Measurements from ENCODE around the gene PNLIPRP2. TPM values are rescaled to one million over a fixed set of nuclear protein-coding genes. Genes with fewer than 3 reads are reported as not detected.

The PNLIPRP2 gene
- total and polyA plus RNA-seq, 2 experiments from 2014 or later, result 16.7 to 21.1 TPM

- 89% methylated on average over 3 of the region's 3 CpGs for WGBS (ENCODE audit: low lambda C conversion rate, missing lambda C conversion rate)
- no peaks in the 10 kb centered on the region for H3K9me3 ChIP-seq (ENCODE audit: low read depth)
- H2AFZ ChIP-seq, result no peak overlapping the region
- H3K4me2 ChIP-seq, result no peak overlapping the region
- H3K4me3 ChIP-seq, result no peak overlapping the region
- no peaks in the 10 kb centered on the region for H4K20me1 ChIP-seq (ENCODE audit: insufficient read depth, poor library complexity, severe bottlenecking)
- H3K9me2 ChIP-seq (replicated peaks; ENCODE audit: insufficient read depth), result no peaks in the 10 kb centered on the region
- H3K27me3 ChIP-seq, result no peaks in the 10 kb centered on the region
- H3K27ac ChIP-seq, result no peak overlapping the region
- H3K79me2 ChIP-seq, result no peaks in the 10 kb centered on the region
- TF ChIP-seq CTCF (IDR thresholded peaks at IDR 0.05; ENCODE audit: poor library complexity), result no peak
- TF ChIP-seq EZH2phosphoT487 (IDR thresholded peaks at IDR 0.05; ENCODE audit: low read depth, severe bottlenecking, unreplicated experiment), result no peak
- no peak for TF ChIP-seq EZH2 (IDR thresholded peaks at IDR 0.05; ENCODE audit: borderline replicate concordance)
- no peaks in the 10 kb centered on the region for H3K4me1 ChIP-seq (ENCODE audit: insufficient read depth)
- DNase-seq (ENCODE audit: low spot score), result no peak
- no peaks in the 10 kb centered on the region for H3K36me3 ChIP-seq (replicated peaks; ENCODE audit: insufficient read depth, low read depth)
Measured at GRCh38 chr10:116667484-116667883, 46.7 kb downstream of the PNLIPRP2 start.

- Histone ChIP-seq H3K79me2 (no peaks in the 10 kb centered on the region), H3K4me3 (no peak overlapping the region), H3K4me1 (ENCODE audit: insufficient read depth) (no peaks in the 10 kb centered on the region), H3K36me3 (replicated peaks; ENCODE audit: insufficient read depth, low read depth) (no peaks in the 10 kb centered on the region), H3K9me2 (replicated peaks; ENCODE audit: insufficient read depth) (no peaks in the 10 kb centered on the region), H3K27me3 (no peaks in the 10 kb centered on the region), H2AFZ (no peak overlapping the region), H4K20me1 (ENCODE audit: insufficient read depth, poor library complexity, severe bottlenecking) (no peaks in the 10 kb centered on the region), H3K9me3 (ENCODE audit: low read depth) (no peaks in the 10 kb centered on the region), H3K4me2 (no peak overlapping the region), H3K27ac (no peak overlapping the region)
- WGBS (ENCODE audit: low lambda C conversion rate, missing lambda C conversion rate), result 97% methylated on average over 9 of the region's 9 CpGs
- no peak for DNase-seq (ENCODE audit: low spot score)
- TF ChIP-seq CTCF (IDR thresholded peaks at IDR 0.05; ENCODE audit: poor library complexity), result no peak
- no peak for TF ChIP-seq EZH2 (IDR thresholded peaks at IDR 0.05; ENCODE audit: borderline replicate concordance)
- no peak for TF ChIP-seq EZH2phosphoT487 (IDR thresholded peaks at IDR 0.05; ENCODE audit: low read depth, severe bottlenecking, unreplicated experiment)
Measured at GRCh38 chr10:116668018-116668417, 47.3 kb downstream of the PNLIPRP2 start.

DNA sequence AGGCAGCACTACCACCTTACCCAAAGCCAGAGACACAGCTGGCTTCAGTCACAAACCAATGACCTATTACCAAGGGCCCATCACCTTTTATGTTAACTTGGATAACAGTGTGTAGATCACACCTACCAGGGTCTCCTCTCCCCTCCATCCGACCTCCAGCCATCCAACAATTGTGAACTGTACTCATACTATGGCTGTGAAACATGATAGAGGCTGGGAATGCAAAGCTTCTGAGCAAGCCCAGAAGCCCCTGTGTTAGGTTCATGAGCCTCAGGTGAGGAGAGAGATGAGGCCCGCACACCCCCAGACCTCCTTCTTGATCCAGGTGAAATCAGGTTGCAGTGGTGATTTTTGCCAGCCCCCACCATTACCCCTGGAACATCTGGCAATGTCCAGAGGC lies 47.7 kb downstream of the PNLIPRP2 start:
- Histone ChIP-seq H3K4me2 (no peak overlapping the region), H3K4me3 (no peak overlapping the region), H3K9me2 (replicated peaks; ENCODE audit: insufficient read depth) (no peaks in the 10 kb centered on the region), H3K27ac (no peak overlapping the region), H3K9me3 (ENCODE audit: low read depth) (no peaks in the 10 kb centered on the region), H4K20me1 (ENCODE audit: insufficient read depth, poor library complexity, severe bottlenecking) (no peaks in the 10 kb centered on the region), H3K4me1 (ENCODE audit: insufficient read depth) (no peaks in the 10 kb centered on the region), H3K79me2 (no peaks in the 10 kb centered on the region), H3K27me3 (no peaks in the 10 kb centered on the region), H2AFZ (no peak overlapping the region), H3K36me3 (replicated peaks; ENCODE audit: insufficient read depth, low read depth) (no peaks in the 10 kb centered on the region)
- 90% methylated on average over 2 of the region's 2 CpGs for WGBS (ENCODE audit: low lambda C conversion rate, missing lambda C conversion rate)
- DNase-seq (ENCODE audit: low spot score), result no peak
- no peak for TF ChIP-seq CTCF (IDR thresholded peaks at IDR 0.05; ENCODE audit: poor library complexity)
- TF ChIP-seq EZH2phosphoT487 (IDR thresholded peaks at IDR 0.05; ENCODE audit: low read depth, severe bottlenecking, unreplicated experiment), result no peak
- no peak for TF ChIP-seq EZH2 (IDR thresholded peaks at IDR 0.05; ENCODE audit: borderline replicate concordance)

DNA sequence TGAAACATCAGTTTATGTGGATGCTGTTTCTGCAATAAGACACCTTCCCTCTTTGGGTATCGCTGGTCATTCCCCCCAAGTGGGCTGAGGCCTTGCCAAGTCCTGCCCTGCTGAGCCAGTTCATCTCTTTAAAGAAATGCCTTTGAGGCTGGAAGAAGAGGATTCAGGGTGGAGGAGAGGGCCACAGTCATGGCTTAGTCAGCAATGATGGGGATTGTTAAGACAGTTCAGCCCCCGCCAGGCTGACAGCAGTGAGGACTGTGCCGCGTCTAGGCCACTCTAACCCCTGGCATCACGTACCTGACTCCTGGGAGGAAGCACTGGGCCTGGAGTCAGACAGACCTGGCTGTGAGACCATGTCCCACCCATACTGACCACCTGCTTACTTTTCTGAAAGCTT lies 48.3 kb downstream of the PNLIPRP2 start:
- Histone ChIP-seq H3K79me2 (no peaks in the 10 kb centered on the region), H4K20me1 (ENCODE audit: insufficient read depth, poor library complexity, severe bottlenecking) (no peaks in the 10 kb centered on the region), H3K27ac (no peak overlapping the region), H2AFZ (no peak overlapping the region), H3K9me2 (replicated peaks; ENCODE audit: insufficient read depth) (no peaks in the 10 kb centered on the region), H3K4me2 (peak overlapping the region; percentile 86), H3K9me3 (ENCODE audit: low read depth) (no peaks in the 10 kb centered on the region), H3K27me3 (no peaks in the 10 kb centered on the region), H3K4me1 (ENCODE audit: insufficient read depth) (no peaks in the 10 kb centered on the region), H3K36me3 (replicated peaks; ENCODE audit: insufficient read depth, low read depth) (no peaks in the 10 kb centered on the region), H3K4me3 (no peak overlapping the region)
- no peak for DNase-seq (ENCODE audit: low spot score)
- WGBS (ENCODE audit: low lambda C conversion rate, missing lambda C conversion rate), result 81% methylated on average over 5 of the region's 5 CpGs
- TF ChIP-seq EZH2phosphoT487 (IDR thresholded peaks at IDR 0.05; ENCODE audit: low read depth, severe bottlenecking, unreplicated experiment) (no peak), EZH2 (IDR thresholded peaks at IDR 0.05; ENCODE audit: borderline replicate concordance) (no peak), CTCF (IDR thresholded peaks at IDR 0.05; ENCODE audit: poor library complexity) (no peak)
